Type B pancreatic cell (in vitro differentiated cells): ENCODE measurements around the gene QSER1. TPM values are rescaled to one million over a fixed set of nuclear protein-coding genes. Genes with fewer than 3 reads are reported as not detected.
"Not testable (repeated sequence)": the region's sequence is repeated elsewhere in the genome, so short reads cannot be mapped to it uniquely, and the experiment has no call there.

Experiments used
- DNase-seq: peaks from one replicate; pipeline ENCODE4 v3.0.0; 2021; ENCODE audit warnings: mixed read lengths; ENCODE audit not compliant: unreplicated experiment; ENCODE audit errors: extremely low spot score
- H3K27ac Mint-ChIP-seq: 2 replicates; pipeline ENCODE4 v1.8.0; 2021; ENCODE audit warnings: mild to moderate bottlenecking, mixed read lengths
- H3K27me3 Mint-ChIP-seq: 2 replicates; pipeline ENCODE4 v1.8.0; 2021; ENCODE audit warnings: mixed read lengths
- H3K36me3 Mint-ChIP-seq: 2 replicates; pipeline ENCODE4 v1.8.0; 2021; ENCODE audit warnings: mixed read lengths
- H3K4me1 Mint-ChIP-seq: one replicate; pipeline ENCODE4 v1.8.0; 2021; ENCODE audit warnings: mixed read lengths; ENCODE audit not compliant: unreplicated experiment
- H3K4me3 Mint-ChIP-seq: 2 replicates; pipeline ENCODE4 v1.8.0; 2021; ENCODE audit warnings: mild to moderate bottlenecking, mixed read lengths
- H3K9me3 Mint-ChIP-seq: 2 replicates; pipeline ENCODE4 v1.8.0; 2021; ENCODE audit warnings: mixed read lengths
- CTCF ChIP-seq: fragments of 200-600 bp; sonication (generic); conservative IDR thresholded peaks from 2 replicates; pipeline ENCODE4 v1.5.0; 2021; ENCODE audit warnings: antibody characterized with exemption, mild to moderate bottlenecking
- total RNA-seq: library from RNA; stranded (reverse); gene quantifications from 2 replicates; pipeline ENCODE4 v1.2.1, GENCODE V29; 2021; ENCODE audit warnings: low replicate concordance

The QSER1 gene
- total RNA-seq, 1 donor from 2014 or later, result 54.4 TPM

GRCh38 chr11:32932196-32932595 lies 39.6 kb downstream of the QSER1 start:
- peaks cover 49% of the 10 kb centered on the region for H3K36me3 Mint-ChIP-seq
- no peak overlapping the region for H3K4me3 Mint-ChIP-seq
- peaks cover 4% of the 10 kb centered on the region for H3K9me3 Mint-ChIP-seq
- no peak for TF ChIP-seq CTCF
- DNase-seq, result no peak
- no peaks in the 10 kb centered on the region for H3K27me3 Mint-ChIP-seq
- H3K4me1 Mint-ChIP-seq, result peaks cover 7% of the 10 kb centered on the region
- no peak overlapping the region for H3K27ac Mint-ChIP-seq

GRCh38 chr11:32935462-32936029 lies 42.9 kb downstream of the QSER1 start:
- no peak for TF ChIP-seq CTCF
- Mint-ChIP-seq H3K27me3 (no peaks in the 10 kb centered on the region), H3K9me3 (peaks cover 4% of the 10 kb centered on the region), H3K36me3 (peaks cover 55% of the 10 kb centered on the region), H3K4me3 (no peak overlapping the region), H3K4me1 (peaks cover 16% of the 10 kb centered on the region), H3K27ac (no peak overlapping the region)
- no peak for DNase-seq

- H3K27ac Mint-ChIP-seq, DNase-seq, H3K4me3 Mint-ChIP-seq, H3K9me3 Mint-ChIP-seq, H3K27me3 Mint-ChIP-seq: not testable (repeated sequence)
- Mint-ChIP-seq H3K4me1 (peaks cover 16% of the 10 kb centered on the region), H3K36me3 (peaks cover 58% of the 10 kb centered on the region)
Observed at GRCh38 chr11:32936178-32936577, 43.6 kb downstream of the QSER1 start.

GRCh38 chr11:32937283-32937682 lies 44.7 kb downstream of the QSER1 start:
- not testable (repeated sequence) for H3K27ac Mint-ChIP-seq, H3K9me3 Mint-ChIP-seq, H3K4me3 Mint-ChIP-seq, H3K27me3 Mint-ChIP-seq, DNase-seq
- Mint-ChIP-seq H3K36me3 (peaks cover 49% of the 10 kb centered on the region), H3K4me1 (peaks cover 16% of the 10 kb centered on the region)

GRCh38 chr11:32939046-32939445 lies 46.4 kb downstream of the QSER1 start:
- no peak for TF ChIP-seq CTCF
- Mint-ChIP-seq H3K27me3 (no peaks in the 10 kb centered on the region), H3K4me1 (peaks cover 16% of the 10 kb centered on the region), H3K9me3 (peaks cover 4% of the 10 kb centered on the region), H3K36me3 (peaks cover 32% of the 10 kb centered on the region), H3K4me3 (no peak overlapping the region), H3K27ac (no peak overlapping the region)
- no peak for DNase-seq

- Mint-ChIP-seq H3K27me3 (no peaks in the 10 kb centered on the region), H3K27ac (no peak overlapping the region), H3K9me3 (peaks cover under 1% of the 10 kb centered on the region), H3K4me3 (no peak overlapping the region), H3K4me1 (peaks cover 11% of the 10 kb centered on the region), H3K36me3 (peaks cover 27% of the 10 kb centered on the region)
- TF ChIP-seq CTCF, result no peak
- no peak for DNase-seq
Observed at GRCh38 chr11:32939866-32940265, 47.3 kb downstream of the QSER1 start.

GRCh38 chr11:32940865-32941264 lies 48.3 kb downstream of the QSER1 start:
- no peaks in the 10 kb centered on the region for H3K9me3 Mint-ChIP-seq
- TF ChIP-seq CTCF, result no peak
- H3K27ac Mint-ChIP-seq, result no peak overlapping the region
- DNase-seq, result no peak
- peaks cover 24% of the 10 kb centered on the region for H3K36me3 Mint-ChIP-seq
- peaks cover 9% of the 10 kb centered on the region for H3K4me1 Mint-ChIP-seq
- H3K4me3 Mint-ChIP-seq, result no peak overlapping the region
- no peaks in the 10 kb centered on the region for H3K27me3 Mint-ChIP-seq
